ENCODE data around the gene TYRO3. TPM values are rescaled to one million over a fixed set of nuclear protein-coding genes. Genes with fewer than 3 reads are reported as not detected.

TYRO3 gene
- total and polyA plus RNA-seq, 2 of the 13 experiments (the other 11 are each of a cell fraction or from before 2014, with no cell fraction given): 24.0 to 43.6 TPM

GRCh38 chr15:41621200-41622193, 62.5 kb downstream of the TYRO3 start (continued):
- TF ChIP-seq HMGXB3 (CRISPR knock-in tag; IDR thresholded peaks at IDR 0.05; ENCODE audit: borderline replicate concordance) (peak; percentile 64), ZNF670 (CRISPR knock-in tag; IDR thresholded peaks at IDR 0.05; ENCODE audit: borderline replicate concordance) (peak; percentile 82; the same call in 1 of the 2 replicates), ZNF720 (CRISPR knock-in tag; IDR thresholded peaks at IDR 0.05) (0 out of 2 replicates have a peak, but pooled peaks have one; percentile 90), ZSCAN31 (CRISPR knock-in tag; IDR thresholded peaks at IDR 0.05; ENCODE audit: low read depth) (peak; percentile 99), ZNF790 (CRISPR knock-in tag; IDR thresholded peaks at IDR 0.05; ENCODE audit: borderline replicate concordance) (peak; percentile 97; the same call in 1 of the 2 replicates), ZNF788 (CRISPR knock-in tag; IDR thresholded peaks at IDR 0.05; ENCODE audit: borderline replicate concordance) (peak; percentile 93), ZNF414 (CRISPR knock-in tag; IDR thresholded peaks at IDR 0.05) (peak; percentile 89; the same call in 1 of the 2 replicates), ZFAT (CRISPR knock-in tag; conservative IDR thresholded peaks at IDR 0.05) (peak; percentile 44; the same call in 1 of the 2 replicates), MEIS2 (CRISPR knock-in tag; IDR thresholded peaks at IDR 0.05) (peak; percentile 95), ZBTB20 (CRISPR knock-in tag; IDR thresholded peaks at IDR 0.05; ENCODE audit: borderline replicate concordance, low read depth) (peak; percentile 81; the same call in 1 of the 2 replicates), ZNF776 (CRISPR knock-in tag; IDR thresholded peaks at IDR 0.05) (peak; percentile 99), GLMP (CRISPR knock-in tag; IDR thresholded peaks at IDR 0.05; ENCODE audit: borderline replicate concordance) (peak; percentile 93), ZC3H13 (CRISPR knock-in tag; IDR thresholded peaks at IDR 0.05) (peak; percentile 99), RBM39 (IDR thresholded peaks at IDR 0.05; ENCODE audit: low read depth, low read length, poor library complexity, severe bottlenecking) (no peak), FOSL2 (CRISPR knock-in tag; IDR thresholded peaks at IDR 0.05) (peak; percentile 36), HNRNPL (IDR thresholded peaks at IDR 0.05; ENCODE audit: low read depth, low read length) (0 out of 2 replicates have a peak, but pooled peaks have one; percentile 59), DNMT3B (CRISPR knock-in tag; conservative IDR thresholded peaks at IDR 0.05) (peak; percentile 87), ZNF550 (CRISPR knock-in tag; IDR thresholded peaks at IDR 0.05; ENCODE audit: borderline replicate concordance) (peak; percentile 33; the same call in 1 of the 2 replicates), HMGA1 (CRISPR knock-in tag; conservative IDR thresholded peaks at IDR 0.05) (no peak), ARID3A (IDR thresholded peaks at IDR 0.05; ENCODE audit: low read depth, low read length) (no peak; the same call in 1 of the 2 replicates)

All from HepG2 (cell line).